Kidney capillary endothelial cell (primary cell): ENCODE measurements around the gene FAM32A.
A peak's percentile ranks its signal among the peaks of the same experiment; 100 is the strongest.
"Not testable (repeated sequence)": the region's sequence is repeated elsewhere in the genome, so short reads cannot be mapped to it uniquely, and the experiment has no call there.

Source experiments
- DNase-seq: peaks from one replicate; pipeline ENCODE4 v3.0.0-alpha.2; 2018; ENCODE audit warnings: low spot score

The FAM32A gene

DNA sequence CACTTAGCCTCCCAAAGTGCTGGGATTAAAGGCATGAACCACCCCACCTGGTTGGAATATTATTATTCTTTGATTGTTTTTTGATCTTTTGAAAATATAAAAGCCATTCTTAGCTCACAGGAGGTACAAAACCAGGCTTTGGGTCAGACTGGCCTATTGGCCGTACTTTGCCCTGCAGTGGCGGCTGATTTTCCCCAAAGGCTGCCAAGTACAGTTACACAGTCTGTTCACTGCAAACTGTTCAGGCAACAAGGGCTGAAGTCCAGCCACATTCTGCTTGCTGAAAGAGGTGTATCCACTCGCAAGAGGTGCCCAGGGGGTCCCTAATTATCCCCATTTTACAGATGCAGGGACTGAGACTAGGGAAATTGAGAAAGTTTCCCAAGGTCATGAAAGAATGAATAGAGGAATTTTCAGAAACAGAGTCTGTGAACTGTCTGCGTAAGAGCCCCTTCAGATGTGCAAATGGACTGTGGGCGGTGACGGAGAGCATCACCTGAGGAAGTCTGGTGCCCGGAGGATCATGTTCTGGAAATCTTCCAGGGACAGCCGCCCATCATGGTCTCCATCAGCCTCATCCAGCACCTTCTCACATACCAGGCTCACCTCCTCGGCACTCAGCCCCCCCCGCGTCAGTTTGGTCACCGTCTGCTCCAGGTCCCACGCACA lies 20.9 kb upstream of the FAM32A start:
- DNase-seq, result no peak

DNA sequence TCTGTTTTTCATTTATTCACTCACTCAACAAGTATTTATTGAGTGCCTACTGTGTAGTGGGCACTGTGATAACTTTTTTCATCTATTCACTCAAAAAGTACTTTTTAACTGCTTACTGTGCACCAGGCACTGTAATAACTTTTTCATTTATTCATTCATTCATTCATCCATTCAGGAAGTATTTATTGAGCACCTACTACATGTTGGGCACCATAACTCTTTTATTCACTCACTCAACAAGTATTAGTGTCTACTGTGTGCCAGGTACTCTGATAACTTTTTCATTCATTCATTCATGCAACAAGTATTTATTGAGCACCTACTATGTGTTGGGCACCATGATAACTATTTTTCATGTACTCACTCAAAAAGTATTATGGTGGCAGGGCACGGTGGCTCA lies 18.8 kb upstream of the FAM32A start:
- no peak for DNase-seq

DNA sequence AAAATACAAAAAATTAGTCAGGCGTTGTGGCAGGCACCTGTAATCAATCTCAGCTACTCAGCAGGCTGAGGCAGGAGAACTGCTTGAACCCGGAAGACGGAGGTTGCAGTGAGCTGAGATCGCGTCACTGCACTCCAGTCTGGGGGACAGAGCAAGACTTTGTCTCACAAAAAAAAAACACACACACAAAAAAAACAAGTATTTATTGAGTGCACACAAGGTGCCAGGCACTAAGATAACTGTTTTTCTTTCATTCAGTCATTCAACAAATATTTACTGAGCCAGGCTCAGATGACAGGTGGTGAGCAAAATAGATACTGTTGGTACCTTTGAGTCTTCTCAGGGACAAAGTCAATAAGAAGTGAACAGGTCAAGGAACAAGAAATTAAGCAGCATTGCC lies 18.2 kb upstream of the FAM32A start:
- DNase-seq, result no peak

DNA sequence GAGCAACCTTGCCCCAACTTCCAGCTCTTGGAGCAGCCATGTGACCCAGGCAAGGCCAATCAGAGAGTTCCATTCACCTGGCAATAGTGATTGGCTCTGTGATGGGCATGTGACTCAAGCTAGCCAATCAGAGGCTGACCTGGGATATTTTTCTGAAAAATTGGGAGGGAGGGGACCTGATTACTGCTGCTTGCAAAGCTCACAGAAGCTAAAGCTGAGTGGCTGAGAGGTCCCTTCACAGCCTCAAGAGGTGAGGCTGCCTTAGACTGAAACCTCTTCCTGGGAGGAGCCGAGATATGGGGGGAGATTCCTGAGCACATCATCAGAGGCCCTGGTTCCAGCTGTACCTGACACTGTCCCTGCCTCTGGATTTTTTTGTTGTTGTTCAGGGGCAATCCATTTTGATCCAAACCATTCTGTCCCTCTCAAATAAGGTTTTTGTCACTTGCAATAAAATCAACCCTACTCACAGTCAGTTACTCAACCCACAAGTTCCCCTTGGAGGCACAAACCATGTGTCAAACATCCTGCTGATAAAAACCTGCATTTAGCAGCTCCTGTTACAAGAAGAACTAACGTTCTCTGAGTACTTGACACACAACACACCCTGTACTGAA lies 16.6 kb upstream of the FAM32A start:
- no peak for DNase-seq

DNA sequence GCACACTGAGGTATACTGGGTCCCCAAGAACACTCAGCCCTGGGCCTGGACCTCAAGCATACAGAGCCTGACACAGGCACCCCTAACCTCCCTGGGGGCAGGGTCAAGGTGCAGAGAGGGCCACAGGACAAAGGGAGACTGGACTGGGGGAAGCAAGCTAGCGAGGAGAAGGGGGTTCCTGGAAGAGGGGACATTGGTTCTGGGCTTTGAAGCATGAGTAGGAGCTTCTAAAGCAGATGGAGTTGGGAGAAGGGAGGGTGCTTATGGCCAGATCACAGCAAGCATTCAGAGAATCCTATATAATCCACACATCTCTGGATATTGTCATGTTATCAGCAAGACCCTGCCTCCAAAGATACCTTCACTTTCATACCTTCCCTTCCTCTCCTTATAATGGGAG lies 15.1 kb upstream of the FAM32A start:
- DNase-seq, result no peak

DNA sequence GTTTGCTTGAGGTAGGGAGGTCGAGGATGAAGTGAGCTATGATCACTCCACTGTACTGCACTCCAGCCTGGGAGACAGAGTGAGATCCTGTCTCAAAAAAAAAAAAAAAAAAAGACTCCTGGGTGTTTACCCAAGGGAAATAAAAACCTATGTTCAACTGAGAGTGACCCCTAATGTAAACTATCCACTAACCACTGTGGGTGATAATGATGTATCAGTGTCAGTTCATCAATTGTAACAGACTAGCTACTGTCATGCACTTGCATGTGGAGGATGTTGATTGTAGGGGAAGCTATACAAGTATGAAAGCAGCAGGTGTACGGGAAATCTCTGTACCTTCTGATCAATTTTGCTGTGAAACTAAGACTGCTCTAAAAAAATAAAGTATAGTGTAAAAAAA lies 9.3 kb upstream of the FAM32A start:
- DNase-seq, result no peak

DNA sequence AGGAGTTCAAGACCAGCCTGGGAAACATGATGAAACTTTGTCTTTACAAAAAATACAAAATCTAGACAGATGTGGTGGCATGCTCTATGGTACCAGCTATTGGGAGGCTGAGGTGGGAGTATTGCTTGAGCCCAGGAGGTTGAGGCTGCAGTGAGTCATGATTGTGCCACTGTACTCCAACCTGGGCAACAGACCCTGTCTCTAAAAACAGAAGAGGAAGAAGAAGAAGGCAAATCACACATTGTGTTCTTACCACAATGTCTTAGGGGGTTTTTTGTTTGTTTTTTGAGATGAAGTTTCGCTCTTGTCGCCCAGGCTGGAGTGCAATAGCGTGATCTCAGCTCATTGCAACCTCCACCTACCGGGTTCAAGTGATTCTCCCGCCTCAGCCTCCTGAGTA lies 6.3 kb upstream of the FAM32A start:
- not testable (repeated sequence) for DNase-seq

DNA sequence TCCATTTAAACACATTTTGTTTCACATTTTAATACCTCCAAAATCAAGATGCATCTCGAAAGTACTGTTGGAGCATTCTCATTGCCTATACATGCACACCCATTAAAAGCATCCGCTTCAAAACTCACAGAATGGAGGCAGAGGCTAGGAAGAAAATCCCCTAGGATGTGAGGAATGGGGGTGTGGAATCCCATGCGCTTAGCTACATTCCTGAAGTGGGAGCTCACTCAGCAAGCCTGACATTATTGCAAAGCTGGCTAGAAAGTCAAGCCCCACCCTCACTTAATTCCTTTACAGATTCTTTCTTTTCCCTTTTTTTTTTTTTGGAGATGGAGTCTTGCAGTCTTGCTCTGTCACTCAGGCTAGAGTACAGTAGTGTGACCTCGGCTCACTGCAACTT lies 4.6 kb upstream of the FAM32A start:
- DNase-seq, result no peak

DNA sequence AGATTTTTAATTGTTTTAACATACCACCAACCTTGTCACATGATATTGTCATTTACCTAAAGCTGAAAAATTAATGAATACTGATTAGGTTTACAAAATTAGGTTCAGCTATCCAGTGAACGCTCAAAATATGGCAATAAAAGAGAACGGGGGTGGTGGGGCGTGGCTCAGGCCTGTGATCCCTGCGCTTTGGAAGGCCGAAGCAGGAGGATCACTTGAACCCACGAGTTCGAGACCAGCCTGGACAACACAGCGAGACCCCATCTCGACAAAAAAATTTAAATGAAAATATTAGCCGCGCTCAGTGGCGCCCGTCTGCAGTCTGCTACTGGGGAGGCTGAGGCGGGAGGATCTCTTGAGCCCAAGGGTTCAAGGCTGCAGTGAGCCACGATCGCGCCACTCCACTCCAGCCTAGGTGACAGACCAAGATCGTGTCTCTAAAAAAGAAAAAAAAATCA lies 516 bp upstream of the FAM32A start:
- DNase-seq, result no peak

DNA sequence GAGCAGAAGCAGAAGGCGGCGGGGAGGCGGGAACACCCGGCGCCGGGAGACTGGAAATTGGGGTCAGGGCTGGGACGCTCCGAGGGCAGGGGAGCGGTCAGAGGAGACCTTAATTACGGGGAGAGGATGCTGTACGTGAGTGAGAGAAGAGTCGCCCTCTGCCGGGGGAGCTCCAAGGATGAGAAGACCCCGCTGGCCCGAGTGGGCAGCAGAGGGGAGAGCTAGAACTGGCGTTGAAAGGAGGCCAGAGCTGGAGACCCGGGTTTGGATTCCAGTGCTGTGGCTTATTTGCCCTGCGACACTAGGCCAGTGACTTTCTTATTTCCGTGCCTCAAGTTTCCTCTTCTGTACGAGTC lies 536 bp downstream of the FAM32A start:
- DNase-seq, result peak; percentile 42

DNA sequence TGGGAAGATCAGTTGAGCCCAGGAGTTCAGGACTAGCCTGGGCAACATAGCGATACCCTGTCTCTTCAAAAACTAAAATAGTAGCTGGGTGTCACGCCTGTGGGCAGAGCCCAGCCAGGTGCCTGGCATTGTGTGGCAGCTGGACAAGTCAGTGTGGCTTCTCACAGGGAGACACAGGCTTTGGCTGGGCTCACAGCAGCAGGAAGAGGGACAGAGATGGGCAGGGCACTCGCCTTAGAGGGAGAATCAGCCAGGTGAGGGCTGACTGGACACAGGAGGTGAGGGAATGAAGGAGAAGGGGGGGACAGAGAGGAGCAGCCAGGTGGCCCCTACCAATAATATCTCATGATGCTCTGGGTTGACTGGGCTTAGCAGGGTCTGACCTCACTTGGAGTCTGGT lies 3.3 kb downstream of the FAM32A start:
- DNase-seq, result no peak

DNA sequence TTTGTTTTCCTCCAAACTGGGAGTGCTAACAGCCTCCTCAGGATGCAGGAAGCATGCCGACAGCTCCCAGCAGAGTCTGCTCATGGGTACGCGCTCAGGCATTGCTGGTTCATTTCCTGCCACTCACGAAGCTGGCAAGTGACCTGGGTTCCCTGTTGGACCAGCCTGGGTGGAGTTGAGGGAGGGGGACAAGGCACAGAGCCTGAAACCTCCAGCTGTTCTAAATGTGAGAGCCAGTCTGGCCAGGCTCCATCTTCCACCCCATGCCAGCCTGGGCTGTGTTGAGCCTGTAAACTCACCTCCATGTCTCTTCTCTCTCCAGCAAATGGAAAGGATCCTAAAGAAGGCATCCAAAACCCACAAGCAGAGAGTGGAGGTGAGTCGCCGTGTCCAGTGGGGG lies 5.0 kb downstream of the FAM32A start:
- no peak for DNase-seq

DNA sequence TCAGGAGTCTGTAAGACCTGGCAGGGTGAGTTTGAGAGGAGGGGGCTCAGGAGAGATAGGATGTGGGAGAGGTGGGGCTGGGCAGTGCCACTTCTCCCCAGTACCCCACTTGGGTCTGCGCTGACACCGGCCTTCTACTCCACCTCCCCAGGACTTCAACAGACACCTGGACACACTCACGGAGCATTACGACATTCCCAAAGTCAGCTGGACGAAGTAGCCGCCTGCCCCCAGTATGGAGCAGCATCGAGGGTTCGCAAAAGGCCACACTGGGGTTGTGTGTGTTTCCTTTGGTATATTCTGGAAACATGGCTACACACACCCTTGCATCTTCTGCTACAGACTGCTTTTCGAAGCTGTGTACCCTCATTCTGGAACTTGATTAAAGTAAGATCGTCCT lies 5.5 kb downstream of the FAM32A start:
- DNase-seq, result no peak

DNA sequence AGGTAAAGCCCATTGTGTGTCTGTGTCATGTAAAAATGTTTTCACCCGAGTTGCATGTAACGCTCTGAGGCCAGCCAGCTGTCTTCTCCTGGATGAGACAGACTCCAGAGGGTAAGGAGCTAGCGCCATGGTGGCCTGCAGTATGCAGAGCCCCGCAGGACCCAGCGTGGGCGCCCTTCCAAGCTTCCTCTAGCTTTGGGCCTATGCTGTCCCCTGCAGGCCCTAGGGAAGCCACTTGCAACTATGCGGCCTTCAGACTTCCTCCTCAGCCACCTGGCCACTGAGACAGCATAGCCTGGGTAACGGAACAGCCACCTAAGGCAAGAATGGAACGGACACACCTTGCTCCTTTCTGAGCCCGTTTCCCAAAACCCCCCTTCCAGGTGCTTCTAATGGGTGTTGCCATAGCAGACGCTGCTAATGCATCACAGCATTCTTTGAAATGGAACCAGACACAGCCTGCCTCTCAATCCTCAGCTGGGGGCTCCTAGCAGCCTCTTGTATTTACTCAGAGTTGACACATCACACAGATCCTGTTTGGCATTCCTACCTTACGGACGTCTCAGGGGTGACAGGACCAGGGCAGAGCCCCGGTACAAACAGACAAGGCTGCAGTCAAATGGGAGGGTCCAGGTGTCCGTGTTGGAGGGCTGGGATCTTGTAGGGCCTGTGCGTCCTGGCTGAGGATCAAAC lies 6.2 kb downstream of the FAM32A start:
- no peak for DNase-seq

DNA sequence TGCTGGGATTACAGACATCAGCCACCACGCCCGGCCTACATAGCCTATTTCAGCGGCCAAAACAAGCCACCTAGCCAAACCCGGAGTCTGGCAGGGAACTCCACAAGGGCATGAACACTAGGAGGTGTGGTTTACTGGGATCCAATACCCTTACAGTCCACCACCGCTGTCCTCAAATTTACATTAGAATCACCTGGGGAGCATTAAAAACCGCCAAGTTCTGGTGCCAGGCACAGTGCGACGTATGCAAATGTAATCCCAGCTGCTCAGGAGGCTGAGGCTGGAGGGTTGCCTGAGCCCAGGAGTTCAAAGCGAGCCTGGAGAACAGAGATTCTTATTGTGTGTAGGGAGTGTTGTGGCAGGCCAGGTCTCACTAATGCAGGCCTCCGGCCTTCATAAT lies 8.3 kb downstream of the FAM32A start:
- no peak for DNase-seq

DNA sequence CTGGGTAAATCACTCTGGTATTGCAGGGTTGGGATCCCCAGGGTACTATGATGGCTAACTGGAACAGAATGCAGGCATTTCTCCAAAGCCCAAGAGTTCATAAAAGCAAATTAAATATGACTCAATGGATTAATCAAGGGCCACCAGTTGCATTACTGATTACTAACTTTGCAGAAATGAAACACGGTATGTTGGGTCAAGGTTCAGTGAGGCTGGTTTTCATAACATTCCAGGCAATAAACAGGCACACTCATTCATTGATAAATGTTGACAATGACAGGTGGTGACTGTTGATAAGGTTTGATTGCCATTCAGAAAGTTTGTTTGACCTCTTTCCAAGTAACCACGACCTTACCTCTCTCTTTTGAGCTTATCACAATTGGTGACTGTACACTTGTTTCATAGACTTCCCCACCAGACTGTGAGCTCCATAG lies 12.0 kb downstream of the FAM32A start:
- no peak for DNase-seq

DNA sequence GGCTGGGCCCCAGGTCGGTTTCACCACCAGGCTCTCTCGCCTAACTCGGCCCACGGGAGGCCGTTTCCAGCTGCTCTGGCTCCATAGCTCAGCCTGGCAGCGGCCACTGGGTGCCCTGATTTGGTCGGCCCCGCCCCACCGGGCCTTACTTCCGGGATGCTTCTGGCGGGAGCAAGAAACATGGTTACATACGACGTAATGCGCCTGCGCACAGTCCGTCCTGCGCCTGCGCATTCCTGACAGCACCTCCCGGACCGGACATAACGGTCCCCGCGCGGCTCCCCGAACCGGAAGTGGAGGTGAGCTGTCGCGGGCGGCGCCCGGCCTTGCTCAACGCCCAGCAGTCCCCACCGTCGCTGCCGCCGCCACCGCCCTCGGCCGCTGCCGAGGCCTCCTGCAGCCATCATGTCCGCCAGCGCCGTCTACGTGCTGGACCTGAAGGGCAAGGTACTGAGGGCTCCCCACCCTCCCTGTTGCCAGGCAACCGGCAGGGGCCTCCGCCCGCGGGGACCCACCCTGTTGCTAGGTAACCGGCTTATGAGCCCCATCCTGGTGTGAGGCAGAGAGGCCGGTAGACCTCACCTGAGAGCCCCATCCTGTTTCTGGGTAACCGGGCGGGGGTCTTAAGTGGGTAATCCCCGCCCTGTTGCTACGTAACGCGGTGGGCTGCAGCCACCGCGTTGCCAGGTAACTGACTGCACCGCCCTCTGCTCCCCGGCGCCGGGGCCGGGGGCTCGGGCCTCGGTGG lies 12.6 kb downstream of the FAM32A start, which contains the start of gene AP1M1:
Gene AP1M1, plus strand, starts transcription at position 290 of the 748 bp plus-strand sequence. Its CDS starts 116 bp downstream, at position 406.
- DNase-seq, result peak; percentile 95

DNA sequence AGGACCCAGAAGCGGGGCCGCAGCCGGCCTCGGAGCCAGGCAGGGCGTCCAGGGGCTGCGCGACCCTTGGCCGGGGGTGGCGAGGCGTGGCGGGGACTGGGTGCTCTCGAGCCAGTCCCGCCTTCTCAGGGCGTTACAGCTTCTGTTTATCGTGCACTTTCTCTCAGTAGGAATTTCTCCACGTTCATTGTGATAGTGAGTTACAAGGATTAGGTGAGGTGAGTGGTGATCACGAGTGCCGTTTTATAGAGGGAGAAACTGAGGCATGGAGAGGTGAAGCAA lies 13.1 kb downstream of the FAM32A start:
- DNase-seq, result no peak

DNA sequence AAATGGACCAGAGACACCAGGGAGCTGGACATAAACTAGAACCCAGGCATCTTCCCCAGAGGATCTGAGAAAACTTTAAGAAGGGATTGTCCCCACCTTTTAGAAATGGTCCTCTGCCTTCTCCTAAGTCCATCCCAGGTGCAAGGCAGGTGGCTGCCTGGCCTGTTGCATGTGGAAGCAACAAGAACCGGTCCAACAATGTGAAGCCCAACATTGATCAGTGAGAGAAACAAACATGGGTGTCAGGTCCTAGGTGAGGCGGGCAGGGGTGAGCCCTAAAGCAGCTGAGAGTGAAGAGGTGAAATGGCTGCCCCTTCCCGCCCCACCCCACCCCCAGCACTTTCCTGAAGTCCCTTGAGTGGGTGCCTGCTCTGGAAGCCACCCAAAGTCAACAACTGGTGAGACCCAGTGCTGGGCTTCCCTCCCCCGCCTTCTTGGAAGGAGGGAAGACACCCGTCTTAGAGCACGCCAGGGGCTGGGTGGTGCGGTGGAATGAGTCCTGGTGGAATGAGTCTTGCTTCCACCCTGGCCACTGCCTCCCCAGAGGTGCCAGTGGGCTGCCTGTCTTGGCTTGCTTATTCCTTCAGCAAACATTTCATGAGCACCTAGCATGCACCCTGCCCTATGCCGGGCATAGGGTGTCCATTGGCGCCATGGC lies 14.2 kb downstream of the FAM32A start:
- DNase-seq, result no peak

DNA sequence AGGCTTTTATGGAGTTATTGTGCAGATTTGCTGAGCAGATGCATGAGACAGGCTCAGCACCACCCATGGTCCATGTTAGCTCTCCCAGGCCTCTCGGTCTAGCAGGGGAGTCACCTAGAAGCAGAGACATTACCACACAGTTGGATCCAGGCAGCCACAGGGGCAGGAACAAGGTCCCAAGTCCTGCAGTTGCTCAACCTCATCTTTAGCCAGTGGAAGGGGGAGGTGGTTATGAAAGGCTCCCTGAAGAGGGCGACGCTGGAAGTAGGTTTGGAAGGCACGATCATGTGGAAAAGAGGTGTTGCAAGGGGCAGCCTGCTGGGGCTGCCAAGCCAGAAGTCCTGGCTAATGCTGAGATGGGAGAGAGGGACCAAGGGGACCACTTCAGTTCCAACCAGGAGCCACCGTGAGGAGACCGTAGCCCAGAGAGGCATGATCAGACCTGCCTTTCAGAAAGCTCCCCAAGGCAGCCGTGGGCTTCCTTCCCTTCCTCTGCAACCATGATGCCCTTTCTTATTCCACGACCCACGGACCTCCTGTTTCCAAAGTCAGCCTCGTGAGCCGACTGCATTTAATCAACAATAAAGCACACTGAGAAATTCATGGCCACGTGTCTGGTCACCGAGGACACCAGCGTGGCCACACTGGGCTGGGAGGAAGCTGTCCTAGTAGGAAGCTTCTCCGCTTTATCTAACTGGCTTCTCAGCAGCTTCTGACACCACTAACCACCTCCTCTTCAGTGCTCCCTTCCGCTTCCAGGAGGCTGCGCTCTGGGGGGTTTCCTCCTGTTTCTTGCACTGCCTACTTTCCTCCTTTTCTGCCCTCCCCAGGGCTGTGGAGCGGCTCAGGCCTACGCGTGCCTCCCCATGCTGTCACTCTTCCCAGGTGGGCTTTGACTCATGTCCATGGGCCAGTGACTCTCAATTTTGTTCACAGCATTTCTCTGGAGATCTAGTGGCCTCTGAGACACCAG lies 15.1 kb downstream of the FAM32A start:
- DNase-seq, result no peak

DNA sequence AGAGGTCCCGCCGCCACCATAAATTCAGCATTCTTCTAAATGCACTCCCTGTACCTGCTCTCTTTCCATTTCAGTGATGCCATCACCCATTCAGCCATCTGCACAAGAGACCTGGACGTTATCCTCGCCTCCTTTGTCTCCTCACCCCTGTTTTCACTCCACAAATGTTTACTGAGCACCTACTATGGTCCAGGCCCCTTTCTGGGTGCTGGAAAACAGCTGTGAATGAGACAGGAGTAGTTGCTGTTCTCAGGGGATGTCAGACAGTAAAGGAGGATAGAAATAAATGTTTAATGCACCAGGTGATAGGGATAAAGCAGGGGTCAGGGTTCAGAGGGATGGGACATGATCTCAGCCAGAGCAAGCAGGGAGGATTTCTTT lies 15.8 kb downstream of the FAM32A start:
- DNase-seq, result no peak
